ENCODE data around the gene FAM13B. TPM values are rescaled to one million over a fixed set of nuclear protein-coding genes. Genes with fewer than 3 reads are reported as not detected.

Gene FAM13B
- total and polyA plus RNA-seq, 9 of the 15 experiments (the other 6 are each of a cell fraction or from before 2014, with no cell fraction given): 2.3 to 21.6 (median 14.1) TPM

GRCh38 chr5:138011991-138012390, 20.9 kb downstream of the FAM13B start:
- no peaks in the 10 kb centered on the region for H3K4me1 ChIP-seq (replicated peaks in 1 of 2; ENCODE audit: control insufficient read depth in 2 of 2, insufficient read depth in 2 of 2, low read length in 2 of 2)
- TF ChIP-seq ZNF76 (CRISPR knock-in tag; IDR thresholded peaks at IDR 0.05; ENCODE audit: borderline replicate concordance) (no peak), SMC3 (conservative IDR thresholded peaks at IDR 0.05; ENCODE audit: insufficient read depth, low read depth, low read length) (no peak), KAT8 (IDR thresholded peaks at IDR 0.05; ENCODE audit: low read depth) (no peak), NFE2 (IDR thresholded peaks at IDR 0.05; ENCODE audit: low read depth) (no peak), ZNF140 (CRISPR knock-in tag; IDR thresholded peaks at IDR 0.05) (no peak), ID3 (CRISPR knock-in tag; IDR thresholded peaks at IDR 0.05) (no peak), ID3 (tag; IDR thresholded peaks at IDR 0.05) (no peak), PML (IDR thresholded peaks at IDR 0.05; ENCODE audit: low read length) (no peak), ZNF57 (CRISPR knock-in tag; IDR thresholded peaks at IDR 0.05) (no peak)
- no peaks in the 10 kb centered on the region for H4K20me1 ChIP-seq (replicated peaks; ENCODE audit: control insufficient read depth, insufficient read depth, low read length)
- intact Hi-C loops (cut with micrococcal nuclease): no loop called here
- H2AFZ ChIP-seq (ENCODE audit: low read depth, low read length): no peak overlapping the region
- ChIA-PET CTCF (ENCODE audit: low intra/inter-chr PET ratio) (interaction anchor here (0.5 kb wide), 1 partner anchor 228 kb away, joined by 3 read pairs; no protein-coding TSS in a partner anchor), POLR2A (interaction anchor here (1.1 kb wide), 1 partner anchor 11 kb away, joined by 5 read pairs; no protein-coding TSS in a partner anchor)
- no peaks in the 10 kb centered on the region for H3K9me1 ChIP-seq (ENCODE audit: control insufficient read depth, insufficient read depth, low read length)
- no TSS peak for BruUV-seq (replicated peaks)
- in situ Hi-C loops (cut with MboI): no loop called here
- H3K36me3 ChIP-seq (ENCODE audit: control insufficient read depth, insufficient read depth, low read length): peaks cover 76% of the 10 kb centered on the region
- DNase-seq (ENCODE audit: extremely low read depth in 1 of 4, low spot score in 3 of 4): no peak
- no peaks in the 10 kb centered on the region for H3K9me3 ChIP-seq (replicated peaks; ENCODE audit: control insufficient read depth, insufficient read depth, low read depth, low read length)
- no peak overlapping the region for H3K4me2 ChIP-seq (ENCODE audit: insufficient read depth, low read length)
- ATAC-seq: no peak
- H3K27me3 ChIP-seq (ENCODE audit: control insufficient read depth in 2 of 2, insufficient read depth in 2 of 2, low read length in 2 of 2): no peaks in the 10 kb centered on the region
- no peak for FAIRE-seq
- no peak overlapping the region for H3K27ac ChIP-seq (ENCODE audit: extremely low read depth, low read depth, low read length)
- no peaks in the 10 kb centered on the region; the same call in 1 of the 3 replicates for H3K79me2 ChIP-seq (ENCODE audit: control insufficient read depth, insufficient read depth, low read length)
- H3K4me3 ChIP-seq: no peak overlapping the region
- H3K9ac ChIP-seq (ENCODE audit: insufficient read depth in 1 of 2, low read depth in 2 of 2, low read length in 2 of 2): no peak overlapping the region
